ENCODE results near the gene MPP4.

DNA sequence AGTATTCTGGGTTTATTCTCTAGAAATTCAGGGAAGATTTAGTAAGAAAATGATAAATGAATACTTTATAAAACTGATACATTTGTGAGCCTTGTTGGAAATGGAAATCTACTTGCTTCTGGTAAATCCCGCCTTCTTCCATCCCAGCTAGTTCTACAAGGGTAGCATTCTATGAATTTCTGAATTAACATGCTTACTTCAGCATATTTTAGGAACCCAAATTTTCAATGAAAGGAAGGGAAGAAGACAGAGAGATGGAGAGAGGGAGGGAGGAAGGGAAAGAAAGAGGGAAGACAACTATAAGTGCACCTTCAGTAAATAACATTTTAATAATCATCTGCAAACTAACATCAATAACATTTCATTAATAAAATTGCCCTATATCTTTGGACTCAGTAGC, 28.6 kb downstream of the MPP4 start:
- TF ChIP-seq, protein P1, sequence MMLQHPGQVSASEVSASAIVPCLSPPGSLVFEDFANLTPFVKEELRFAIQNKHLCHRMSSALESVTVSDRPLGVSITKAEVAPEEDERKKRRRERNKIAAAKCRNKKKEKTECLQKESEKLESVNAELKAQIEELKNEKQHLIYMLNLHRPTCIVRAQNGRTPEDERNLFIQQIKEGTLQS (IDR thresholded peaks at IDR 0.05; ENCODE audit: borderline replicate concordance, extremely low read depth, low read depth, low read length): no peak
- TF ChIP-seq FOS (IDR thresholded peaks at IDR 0.05; ENCODE audit: borderline replicate concordance, extremely low read depth, insufficient read length) (no peak), CTCF (IDR thresholded peaks at IDR 0.05 in 2 of 3, conservative IDR thresholded peaks at IDR 0.05 in 1 of 3; ENCODE audit: control insufficient read depth in 2 of 3, extremely low read depth in 1 of 3, insufficient read depth in 1 of 3, low read depth in 3 of 3, low read length in 3 of 3) (no peak), RAD51 (IDR thresholded peaks at IDR 0.05) (no peak), SUZ12 (IDR thresholded peaks at IDR 0.05; ENCODE audit: unreplicated experiment) (no peak)
- TF ChIP-seq, protein P2, sequence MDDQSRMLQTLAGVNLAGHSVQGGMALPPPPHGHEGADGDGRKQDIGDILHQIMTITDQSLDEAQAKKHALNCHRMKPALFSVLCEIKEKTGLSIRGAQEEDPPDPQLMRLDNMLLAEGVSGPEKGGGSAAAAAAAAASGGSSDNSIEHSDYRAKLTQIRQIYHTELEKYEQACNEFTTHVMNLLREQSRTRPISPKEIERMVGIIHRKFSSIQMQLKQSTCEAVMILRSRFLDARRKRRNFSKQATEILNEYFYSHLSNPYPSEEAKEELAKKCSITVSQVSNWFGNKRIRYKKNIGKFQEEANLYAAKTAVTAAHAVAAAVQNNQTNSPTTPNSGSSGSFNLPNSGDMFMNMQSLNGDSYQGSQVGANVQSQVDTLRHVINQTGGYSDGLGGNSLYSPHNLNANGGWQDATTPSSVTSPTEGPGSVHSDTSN (IDR thresholded peaks at IDR 0.05; ENCODE audit: insufficient replicate concordance, low read depth, low read length): no peak
